Keratinocyte (primary cell): Measurements from ENCODE around the gene DPH7. TPM values are rescaled to one million over a fixed set of nuclear protein-coding genes. Genes with fewer than 3 reads are reported as not detected.
"Not testable (repeated sequence)": the region's sequence is repeated elsewhere in the genome, so short reads cannot be mapped to it uniquely, and the experiment has no call there.

Experiments
- DNase-seq: peaks from one replicate; pipeline ENCODE4 v3.0.0-alpha.2; 2011; ENCODE audit warnings: low read depth, missing footprints, low spot score
- FAIRE-seq: peaks from 2 replicates; lab custom pipeline; 2011; peaks lifted over from hg19 to GRCh38; lab: Jason Lieb, UNC
- H2AFZ ChIP-seq: 2 replicates; pipeline ENCODE4 v1.6.0; 2012; ENCODE audit warnings: low read length, control low read depth, inconsistent platforms; ENCODE audit not compliant: control insufficient read depth
- H3K27ac ChIP-seq: 2 replicates; pipeline ENCODE4 v1.5.1; 2011; ENCODE audit warnings: low read length; ENCODE audit not compliant: control insufficient read depth, insufficient read depth
- H3K27me3 ChIP-seq: 3 replicates; pipeline ENCODE4 v1.6.0; 2011; ENCODE audit warnings: low read length; ENCODE audit not compliant: control insufficient read depth, insufficient read depth; ENCODE audit errors: extremely low read depth
- H3K36me3 ChIP-seq, 2 experiments: 2 replicates in 1 of 2; 3 replicates in 1 of 2; pipeline ENCODE4 v1.5.1; 2011; ENCODE audit warnings: low read length in 2 of 2, mild to moderate bottlenecking in 1 of 2; ENCODE audit not compliant: control insufficient read depth in 2 of 2, insufficient read depth in 2 of 2; ENCODE audit errors: extremely low read depth in 1 of 2
- H3K4me1 ChIP-seq: 3 replicates; pipeline ENCODE4 v1.5.1; 2011; ENCODE audit warnings: low read length; ENCODE audit not compliant: control insufficient read depth, insufficient read depth; ENCODE audit errors: extremely low read depth
- H3K4me2 ChIP-seq: 3 replicates; pipeline ENCODE4 v1.6.0; 2011; ENCODE audit warnings: low read depth, low read length; ENCODE audit not compliant: control insufficient read depth, insufficient read depth; ENCODE audit errors: extremely low read depth
- H3K4me3 ChIP-seq, 3 experiments: fragments of 200-600 bp in 1 of 3; sonication (generic) in 1 of 3; 2 replicates in 2 of 3; 3 replicates in 1 of 3; pipeline ENCODE4 v1.5.1; 2011 to 2016; ENCODE audit warnings: low read length in 3 of 3, mild to moderate bottlenecking in 3 of 3, control low read depth in 2 of 3, inconsistent platforms in 1 of 3, low read depth in 1 of 3, mixed read lengths in 1 of 3, mixed run types in 1 of 3, moderate library complexity in 1 of 3; ENCODE audit not compliant: control insufficient read depth in 2 of 3, insufficient read depth in 2 of 3; ENCODE audit errors: extremely low read depth in 1 of 3
- H3K79me2 ChIP-seq: 2 replicates; pipeline ENCODE4 v1.6.0; 2012; ENCODE audit warnings: low read length; ENCODE audit not compliant: control insufficient read depth, insufficient read depth
- H3K9ac ChIP-seq: 3 replicates; pipeline ENCODE4 v1.6.0; 2011; ENCODE audit warnings: low read length; ENCODE audit not compliant: control insufficient read depth, insufficient read depth; ENCODE audit errors: extremely low read depth
- H3K9me1 ChIP-seq: 3 replicates; pipeline ENCODE4 v1.6.0; 2011; ENCODE audit warnings: low read length; ENCODE audit not compliant: control insufficient read depth, insufficient read depth; ENCODE audit errors: extremely low read depth
- H3K9me3 ChIP-seq: 2 replicates; pipeline ENCODE4 v1.5.1; 2012; ENCODE audit warnings: low read depth, low read length; ENCODE audit not compliant: control insufficient read depth
- H4K20me1 ChIP-seq: 3 replicates; pipeline ENCODE4 v1.6.0; 2011; ENCODE audit warnings: low read length; ENCODE audit not compliant: control insufficient read depth, insufficient read depth; ENCODE audit errors: extremely low read depth
- CTCF ChIP-seq, 3 experiments: IDR thresholded peaks in 1 of 3; conservative IDR thresholded peaks in 1 of 3; optimal IDR thresholded peaks in 1 of 3; 2 replicates in 2 of 3; 3 replicates in 1 of 3; pipeline versions ENCODE3 to v1.5.1; 2011; ENCODE audit warnings: low read length in 3 of 3, mild to moderate bottlenecking in 3 of 3, moderate library complexity in 2 of 3, control low read depth in 1 of 3, inconsistent platforms in 1 of 3; ENCODE audit not compliant: insufficient read depth in 2 of 3; ENCODE audit errors: extremely low read depth in 1 of 3
- EZH2 ChIP-seq: IDR thresholded peaks from one replicate; pipeline ENCODE4 v1.6.1; 2012; ENCODE audit warnings: inconsistent platforms, mild to moderate bottlenecking, low read length, moderate library complexity
- dilution Hi-C: fragments of 300-500 bp; cut with MboI; formaldehyde crosslinking; loops from one replicate; pipeline ENCODE4 v1.7.0; 2020; ENCODE audit warnings: low sequenced_read_pairs; ENCODE audit not compliant: extremely low pct_ligation_motif_present
- polyA plus RNA-seq, 5 experiments: library from polyadenylated mRNA; depleted of rRNA in 3 of 5; stranded (reverse) in 3 of 5; stranded (forward) in 1 of 5; unstranded in 1 of 5; fragments of >200 nt; gene quantifications; 1 replicate in 1 of 5; 2 replicates in 3 of 5; 3 replicates in 1 of 5; pipeline versions ENCODE4 v1.2.1 to v1.2.3, GENCODE V29; 2011 to 2012; ENCODE audit warnings: missing spikeins in 2 of 5, low read depth in 1 of 5, low replicate concordance in 1 of 5

The DPH7 gene
- polyA plus RNA-seq, 1 donor (not counting 4 experiments of a cell fraction or from before 2014, with no cell fraction given) = 25.3 TPM

- dilution Hi-C loops = no loop called here
- Histone ChIP-seq H3K27me3 (no peaks in the 10 kb centered on the region), H3K9me3 (no peaks in the 10 kb centered on the region), H3K79me2 (peaks cover 22% of the 10 kb centered on the region), H3K9me1 (no peaks in the 10 kb centered on the region), H3K36me3 (peaks cover 25 to 35% of the 10 kb centered on the region in 2 experiments), H2AFZ (no peak overlapping the region), H3K4me1 (no peaks in the 10 kb centered on the region), H3K9ac (no peak overlapping the region), H3K4me2 (no peak overlapping the region), H3K4me3 (no peak overlapping the region), H4K20me1 (peaks cover 3% of the 10 kb centered on the region), H3K27ac (no peak overlapping the region)
- DNase-seq = no peak
- FAIRE-seq = no peak
- TF ChIP-seq EZH2 (no peak), CTCF (optimal IDR thresholded peaks at IDR 0.05 in 1 of 3, IDR thresholded peaks at IDR 0.05 in 1 of 3, conservative IDR thresholded peaks at IDR 0.05 in 1 of 3; ENCODE audit: extremely low read depth in 1 of 3, insufficient read depth in 2 of 3, low read length in 3 of 3) (no peak)
Measured at GRCh38 chr9:137569609-137570203, 9.0 kb downstream of the DPH7 start.

DNA sequence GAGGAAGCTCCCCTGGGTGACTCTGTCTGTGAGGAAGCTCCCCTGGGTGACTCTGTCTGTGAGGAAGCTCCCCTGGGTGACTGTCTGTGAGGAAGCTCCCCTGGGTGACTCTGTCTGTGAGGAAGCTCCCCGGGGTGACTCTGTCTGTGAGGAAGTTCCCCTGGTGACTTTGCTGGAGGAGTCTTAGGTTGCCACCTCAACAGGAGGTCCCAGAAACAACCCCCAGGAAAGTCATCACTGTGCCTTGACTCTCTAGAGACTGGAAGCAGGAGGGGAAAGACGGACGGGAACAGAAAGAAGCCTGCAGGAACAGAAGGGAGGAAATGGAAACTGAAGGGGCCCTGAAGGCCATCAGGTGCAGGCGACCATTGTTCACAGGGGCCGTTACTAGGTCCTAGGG lies 10.3 kb downstream of the DPH7 start:
- H3K4me2 ChIP-seq, H3K4me1 ChIP-seq, FAIRE-seq, H3K9me3 ChIP-seq, DNase-seq, H2AFZ ChIP-seq, dilution Hi-C loops, H3K9me1 ChIP-seq, H3K27ac ChIP-seq, H4K20me1 ChIP-seq, H3K4me3 ChIP-seq, H3K9ac ChIP-seq, H3K27me3 ChIP-seq: not testable (repeated sequence)
- Histone ChIP-seq H3K79me2 (peaks cover 17% of the 10 kb centered on the region), H3K36me3 (peaks cover 31 to 34% of the 10 kb centered on the region in 2 experiments)
